ENCODE data around the gene MSANTD2. TPM values are rescaled to one million over a fixed set of nuclear protein-coding genes. Genes with fewer than 3 reads are reported as not detected.

MSANTD2 gene
- total and polyA plus RNA-seq, 4 donors: 1.6 to 7.7 (median 2.3) TPM

DNA sequence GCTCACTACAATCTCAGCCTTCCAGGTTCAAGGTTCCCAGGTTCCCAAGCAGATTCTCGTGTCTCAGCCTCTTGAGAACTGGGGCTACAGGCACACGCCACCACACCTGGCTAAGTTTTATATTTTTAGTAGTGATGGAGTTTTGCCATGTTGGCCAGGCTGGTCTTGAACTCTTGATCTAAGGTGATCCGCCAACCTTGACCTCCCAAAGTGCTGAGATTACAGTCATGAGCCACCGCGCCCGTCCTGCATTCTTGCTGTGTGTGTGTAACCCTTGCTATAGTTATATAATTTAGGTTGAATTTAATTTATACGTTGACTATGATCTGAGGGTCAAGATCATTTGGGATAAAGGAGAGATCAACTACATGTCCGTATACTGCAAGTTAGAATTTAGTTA lies 35.7 kb upstream of the MSANTD2 start:
- TF ChIP-seq EGR1 (IDR thresholded peaks at IDR 0.05; ENCODE audit: low read depth in 2 of 2): no peak
- no peak for TF ChIP-seq HNF4G (IDR thresholded peaks at IDR 0.05)
- no peak for TF ChIP-seq RAD21 (IDR thresholded peaks at IDR 0.05)
- TF ChIP-seq, protein P1, sequence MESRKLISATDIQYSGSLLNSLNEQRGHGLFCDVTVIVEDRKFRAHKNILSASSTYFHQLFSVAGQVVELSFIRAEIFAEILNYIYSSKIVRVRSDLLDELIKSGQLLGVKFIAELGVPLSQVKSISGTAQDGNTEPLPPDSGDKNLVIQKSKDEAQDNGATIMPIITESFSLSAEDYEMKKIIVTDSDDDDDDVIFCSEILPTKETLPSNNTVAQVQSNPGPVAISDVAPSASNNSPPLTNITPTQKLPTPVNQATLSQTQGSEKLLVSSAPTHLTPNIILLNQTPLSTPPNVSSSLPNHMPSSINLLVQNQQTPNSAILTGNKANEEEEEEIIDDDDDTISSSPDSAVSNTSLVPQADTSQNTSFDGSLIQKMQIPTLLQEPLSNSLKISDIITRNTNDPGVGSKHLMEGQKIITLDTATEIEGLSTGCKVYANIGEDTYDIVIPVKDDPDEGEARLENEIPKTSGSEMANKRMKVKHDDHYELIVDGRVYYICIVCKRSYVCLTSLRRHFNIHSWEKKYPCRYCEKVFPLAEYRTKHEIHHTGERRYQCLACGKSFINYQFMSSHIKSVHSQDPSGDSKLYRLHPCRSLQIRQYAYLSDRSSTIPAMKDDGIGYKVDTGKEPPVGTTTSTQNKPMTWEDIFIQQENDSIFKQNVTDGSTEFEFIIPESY (IDR thresholded peaks at IDR 0.05): no peak
- no peak for TF ChIP-seq RXRA (IDR thresholded peaks at IDR 0.05)
- TF ChIP-seq YY1 (IDR thresholded peaks at IDR 0.05): no peak
- no peak for TF ChIP-seq MAX (IDR thresholded peaks at IDR 0.05)

DNA sequence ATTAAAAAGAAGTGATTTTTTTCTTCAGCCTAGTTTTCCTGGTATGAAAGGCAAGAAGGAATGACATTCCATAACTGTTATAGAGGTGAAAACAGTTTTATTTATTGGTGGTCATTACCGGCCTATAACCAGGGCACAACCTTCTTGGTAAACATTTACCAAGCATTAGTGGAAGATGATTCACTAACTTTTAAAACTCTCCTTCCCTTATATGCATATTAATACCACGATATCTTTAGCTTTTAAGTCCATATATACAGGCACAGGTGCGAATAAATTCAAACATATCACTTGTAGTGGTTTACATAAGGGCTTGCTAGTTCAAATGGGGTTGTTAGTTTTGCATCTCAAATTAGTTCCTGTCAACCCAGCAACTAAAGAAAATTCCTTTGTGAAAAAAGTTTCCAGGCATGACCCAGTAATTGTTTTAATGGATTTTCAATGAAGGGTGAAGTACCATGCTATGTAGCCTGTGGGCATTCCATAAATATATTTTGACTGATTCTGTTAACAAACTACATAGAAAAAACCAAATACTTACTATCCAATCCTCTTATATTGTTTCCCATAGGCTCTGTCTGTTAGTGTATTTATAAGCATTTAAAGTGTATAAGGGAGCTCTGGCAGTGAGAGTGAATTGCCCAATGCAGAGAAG lies 34.4 kb upstream of the MSANTD2 start:
- TF ChIP-seq, protein P2, sequence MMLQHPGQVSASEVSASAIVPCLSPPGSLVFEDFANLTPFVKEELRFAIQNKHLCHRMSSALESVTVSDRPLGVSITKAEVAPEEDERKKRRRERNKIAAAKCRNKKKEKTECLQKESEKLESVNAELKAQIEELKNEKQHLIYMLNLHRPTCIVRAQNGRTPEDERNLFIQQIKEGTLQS (IDR thresholded peaks at IDR 0.05): no peak
- TF ChIP-seq FOXA1 (IDR thresholded peaks at IDR 0.05) (no peak), GABPA (IDR thresholded peaks at IDR 0.05 in 1 of 2, conservative IDR thresholded peaks at IDR 0.05 in 1 of 2) (no peak), MAX (IDR thresholded peaks at IDR 0.05) (no peak), NR2F2 (IDR thresholded peaks at IDR 0.05) (no peak), FOXA2 (IDR thresholded peaks at IDR 0.05) (no peak), HNF4A (conservative IDR thresholded peaks at IDR 0.05) (no peak), RAD21 (IDR thresholded peaks at IDR 0.05) (no peak), SP1 (IDR thresholded peaks at IDR 0.05) (no peak), JUND (IDR thresholded peaks at IDR 0.05) (no peak), REST (IDR thresholded peaks at IDR 0.05) (no peak), HNF4G (IDR thresholded peaks at IDR 0.05) (no peak), RXRA (IDR thresholded peaks at IDR 0.05) (no peak), EGR1 (IDR thresholded peaks at IDR 0.05; ENCODE audit: low read depth in 2 of 2) (no peak)
- TF ChIP-seq, protein P3, sequence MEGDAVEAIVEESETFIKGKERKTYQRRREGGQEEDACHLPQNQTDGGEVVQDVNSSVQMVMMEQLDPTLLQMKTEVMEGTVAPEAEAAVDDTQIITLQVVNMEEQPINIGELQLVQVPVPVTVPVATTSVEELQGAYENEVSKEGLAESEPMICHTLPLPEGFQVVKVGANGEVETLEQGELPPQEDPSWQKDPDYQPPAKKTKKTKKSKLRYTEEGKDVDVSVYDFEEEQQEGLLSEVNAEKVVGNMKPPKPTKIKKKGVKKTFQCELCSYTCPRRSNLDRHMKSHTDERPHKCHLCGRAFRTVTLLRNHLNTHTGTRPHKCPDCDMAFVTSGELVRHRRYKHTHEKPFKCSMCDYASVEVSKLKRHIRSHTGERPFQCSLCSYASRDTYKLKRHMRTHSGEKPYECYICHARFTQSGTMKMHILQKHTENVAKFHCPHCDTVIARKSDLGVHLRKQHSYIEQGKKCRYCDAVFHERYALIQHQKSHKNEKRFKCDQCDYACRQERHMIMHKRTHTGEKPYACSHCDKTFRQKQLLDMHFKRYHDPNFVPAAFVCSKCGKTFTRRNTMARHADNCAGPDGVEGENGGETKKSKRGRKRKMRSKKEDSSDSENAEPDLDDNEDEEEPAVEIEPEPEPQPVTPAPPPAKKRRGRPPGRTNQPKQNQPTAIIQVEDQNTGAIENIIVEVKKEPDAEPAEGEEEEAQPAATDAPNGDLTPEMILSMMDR (IDR thresholded peaks at IDR 0.05; ENCODE audit: low read depth, low read length, missing input control): no peak
- TF ChIP-seq, protein P1 (IDR thresholded peaks at IDR 0.05): no peak
- H3K36me3 ChIP-seq (ENCODE audit: control insufficient read depth in 4 of 4, insufficient read depth in 3 of 4, low read depth in 1 of 4, low read length in 3 of 4): no peaks in the 10 kb centered on the region
- 69% methylated on average over 3 of the region's 3 CpGs for WGBS
- no peak overlapping the region for H3K27ac ChIP-seq (ENCODE audit: low read depth in 1 of 2, low read length in 2 of 2)
- peaks cover 8% of the 10 kb centered on the region in 4 donors for H3K4me1 ChIP-seq (ENCODE audit: control insufficient read depth in 4 of 4, insufficient read depth in 4 of 4, low read length in 3 of 4)
- H3K9ac ChIP-seq (ENCODE audit: low read depth in 1 of 2, low read length in 2 of 2): no peak overlapping the region
- DNase-seq (ENCODE audit: low spot score): no peak
- H3K4me3 ChIP-seq (ENCODE audit: low read depth in 1 of 3, low read length in 3 of 3): no peak overlapping the region
- H3K9me3 ChIP-seq (ENCODE audit: control insufficient read depth in 4 of 4, low read length in 3 of 4): no peaks in the 10 kb centered on the region
- peaks cover 2 to 18% (median 10%) of the 10 kb centered on the region in 4 donors for H3K27me3 ChIP-seq (ENCODE audit: control insufficient read depth in 4 of 4, insufficient read depth in 4 of 4, low read length in 3 of 4)

More for the DNA sequence above, 35.7 kb upstream of the MSANTD2 start:
- Histone ChIP-seq H3K27me3 (ENCODE audit: control insufficient read depth in 4 of 4, insufficient read depth in 4 of 4, low read length in 3 of 4) (peaks cover 6 to 22% (median 12%) of the 10 kb centered on the region in 4 donors), H3K27ac (ENCODE audit: low read depth in 1 of 2, low read length in 2 of 2) (no peak overlapping the region), H3K4me1 (ENCODE audit: control insufficient read depth in 4 of 4, insufficient read depth in 4 of 4, low read length in 3 of 4) (peaks cover 8 to 13% (median 11%) of the 10 kb centered on the region in 4 donors), H3K9me3 (ENCODE audit: control insufficient read depth in 4 of 4, low read length in 3 of 4) (no peaks in the 10 kb centered on the region), H3K4me3 (ENCODE audit: low read depth in 1 of 3, low read length in 3 of 3) (no peak overlapping the region), H3K36me3 (ENCODE audit: control insufficient read depth in 4 of 4, insufficient read depth in 3 of 4, low read depth in 1 of 4, low read length in 3 of 4) (no peaks in the 10 kb centered on the region), H3K9ac (ENCODE audit: low read depth in 1 of 2, low read length in 2 of 2) (no peak overlapping the region)
- WGBS: 81% methylated on average over 8 of the region's 8 CpGs
- no peak for DNase-seq (ENCODE audit: low spot score)

Data from liver (tissue), 9 donors.